HG02840 (cell line): ENCODE results near the gene TMEM120B.
"Not testable (repeated sequence)": the region's sequence is repeated elsewhere in the genome, so short reads cannot be mapped to it uniquely, and the experiment has no call there.

Source experiments
- ATAC-seq: cut with Tn5 transposase; IDR thresholded peaks from one replicate; pipeline ENCODE4 v1.9.1; 2021; ENCODE audit warnings: mild to moderate bottlenecking, moderate library complexity, moderate number of reproducible peaks; ENCODE audit not compliant: unreplicated experiment, low FRiP score

TMEM120B gene

GRCh38 chr12:121712461-121713256, at the start of gene TMEM120B:
Gene TMEM120B, plus strand, starts transcription at chr12:121712752. Its CDS starts 144 bp downstream, at chr12:121712896.
- ATAC-seq: peak; percentile 77

GRCh38 chr12:121663610-121663929, 49.0 kb upstream of the TMEM120B start:
- no peak for ATAC-seq

GRCh38 chr12:121666829-121667228, 45.7 kb upstream of the TMEM120B start:
- not testable (repeated sequence) for ATAC-seq

GRCh38 chr12:121668750-121669520, 43.6 kb upstream of the TMEM120B start:
- ATAC-seq: no peak

- no peak for ATAC-seq
Measured at GRCh38 chr12:121669521-121669900, 43.0 kb upstream of the TMEM120B start, which contains the start of gene MORN3. Gene MORN3, minus strand, starts transcription at chr12:121669654. Its CDS starts 171 bp downstream, at chr12:121669483.

GRCh38 chr12:121673013-121673511, 39.5 kb upstream of the TMEM120B start:
- ATAC-seq: no peak

- ATAC-seq: no peak
Measured at GRCh38 chr12:121676190-121676589, 36.4 kb upstream of the TMEM120B start.

GRCh38 chr12:121678305-121678704, 34.2 kb upstream of the TMEM120B start:
- ATAC-seq: no peak

GRCh38 chr12:121678716-121679300, 33.7 kb upstream of the TMEM120B start:
- ATAC-seq: no peak

- not testable (repeated sequence) for ATAC-seq
Measured at GRCh38 chr12:121679661-121680197, 32.8 kb upstream of the TMEM120B start.

- no peak for ATAC-seq
Measured at GRCh38 chr12:121688966-121689365, 23.6 kb upstream of the TMEM120B start.

GRCh38 chr12:121689430-121689829, 23.1 kb upstream of the TMEM120B start:
- no peak for ATAC-seq

- not testable (repeated sequence) for ATAC-seq
Measured at GRCh38 chr12:121692744-121693143, 19.8 kb upstream of the TMEM120B start.

- no peak for ATAC-seq
Measured at GRCh38 chr12:121693155-121693687, 19.3 kb upstream of the TMEM120B start.

- ATAC-seq: no peak
Measured at GRCh38 chr12:121697093-121697698, 15.4 kb upstream of the TMEM120B start.

GRCh38 chr12:121697861-121698260, 14.7 kb upstream of the TMEM120B start:
- ATAC-seq: not testable (repeated sequence)

- no peak for ATAC-seq
Measured at GRCh38 chr12:121701667-121702277, 10.8 kb upstream of the TMEM120B start.

- ATAC-seq: no peak
Measured at GRCh38 chr12:121702944-121703343, 9.6 kb upstream of the TMEM120B start.

GRCh38 chr12:121705514-121705913, 7.0 kb upstream of the TMEM120B start:
- ATAC-seq: no peak
